ENCODE data around the gene KRT7.
A peak's percentile ranks its signal among the peaks of the same experiment; 100 is the strongest.
"Not testable (repeated sequence)": the region's sequence is repeated elsewhere in the genome, so short reads cannot be mapped to it uniquely, and the experiment has no call there.

KRT7 gene

DNA sequence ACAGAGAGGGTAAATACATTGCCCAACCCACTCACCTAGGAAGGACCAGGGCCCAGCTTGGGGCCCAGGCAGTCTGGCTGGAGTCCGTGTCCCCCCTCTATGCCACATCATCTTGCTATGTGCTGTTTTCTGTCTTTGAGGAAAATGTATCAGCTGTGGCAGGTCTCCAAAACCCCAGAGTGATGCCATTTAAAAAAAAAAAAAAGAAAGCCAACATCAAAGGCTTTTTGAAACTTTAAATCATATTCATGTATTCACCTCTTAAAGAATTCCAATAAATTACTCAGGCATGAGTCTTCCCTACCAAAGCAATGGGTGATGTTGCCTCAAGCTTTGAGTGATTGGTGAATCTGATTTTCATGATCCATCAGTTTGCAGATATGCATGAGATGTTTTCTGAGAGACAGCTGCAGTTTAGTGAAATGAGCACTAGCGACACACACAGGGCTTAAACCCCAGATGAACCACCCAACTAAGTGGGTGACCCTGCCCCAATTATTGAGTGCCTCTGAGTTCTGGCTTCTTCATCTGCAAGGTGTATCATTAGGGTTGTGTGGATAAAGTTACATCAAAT, 52.2 kb downstream of the KRT7 start:
- Histone ChIP-seq H2AFZ (ENCODE audit: low read length) (no peak overlapping the region), H3K9me3 (ENCODE audit: insufficient read depth, low read depth, low read length) (no peaks in the 10 kb centered on the region), H3K9me2 (replicated peaks; ENCODE audit: low read depth, low read length) (no peaks in the 10 kb centered on the region), H3K4me2 (ENCODE audit: low read depth, low read length, poor library complexity, severe bottlenecking) (peak overlapping the region; percentile 27), H3K79me2 (ENCODE audit: insufficient read depth, low read length) (no peaks in the 10 kb centered on the region), H3F3A (ENCODE audit: low read depth) (no peaks in the 10 kb centered on the region), H4K20me1 (ENCODE audit: insufficient read depth, low read length, poor library complexity, severe bottlenecking) (no peaks in the 10 kb centered on the region), H3K4me3 (ENCODE audit: low read length, poor library complexity, severe bottlenecking) (no peak overlapping the region), H3K27me3 (ENCODE audit: insufficient read depth, low read length, poor library complexity, severe bottlenecking) (no peaks in the 10 kb centered on the region), H3K9ac (ENCODE audit: low read depth, low read length, poor library complexity, severe bottlenecking) (no peak overlapping the region), H3K4me1 (ENCODE audit: insufficient read depth, low read length, poor library complexity, severe bottlenecking) (peaks cover 36% of the 10 kb centered on the region), H3K36me3 (ENCODE audit: insufficient read depth, low read length) (no peaks in the 10 kb centered on the region)
- TF ChIP-seq, protein P1, sequence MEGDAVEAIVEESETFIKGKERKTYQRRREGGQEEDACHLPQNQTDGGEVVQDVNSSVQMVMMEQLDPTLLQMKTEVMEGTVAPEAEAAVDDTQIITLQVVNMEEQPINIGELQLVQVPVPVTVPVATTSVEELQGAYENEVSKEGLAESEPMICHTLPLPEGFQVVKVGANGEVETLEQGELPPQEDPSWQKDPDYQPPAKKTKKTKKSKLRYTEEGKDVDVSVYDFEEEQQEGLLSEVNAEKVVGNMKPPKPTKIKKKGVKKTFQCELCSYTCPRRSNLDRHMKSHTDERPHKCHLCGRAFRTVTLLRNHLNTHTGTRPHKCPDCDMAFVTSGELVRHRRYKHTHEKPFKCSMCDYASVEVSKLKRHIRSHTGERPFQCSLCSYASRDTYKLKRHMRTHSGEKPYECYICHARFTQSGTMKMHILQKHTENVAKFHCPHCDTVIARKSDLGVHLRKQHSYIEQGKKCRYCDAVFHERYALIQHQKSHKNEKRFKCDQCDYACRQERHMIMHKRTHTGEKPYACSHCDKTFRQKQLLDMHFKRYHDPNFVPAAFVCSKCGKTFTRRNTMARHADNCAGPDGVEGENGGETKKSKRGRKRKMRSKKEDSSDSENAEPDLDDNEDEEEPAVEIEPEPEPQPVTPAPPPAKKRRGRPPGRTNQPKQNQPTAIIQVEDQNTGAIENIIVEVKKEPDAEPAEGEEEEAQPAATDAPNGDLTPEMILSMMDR (conservative IDR thresholded peaks at IDR 0.05; ENCODE audit: low read length): no peak
- no peak for TF ChIP-seq EZH2phosphoT487 (IDR thresholded peaks at IDR 0.05; ENCODE audit: borderline replicate concordance)

DNA sequence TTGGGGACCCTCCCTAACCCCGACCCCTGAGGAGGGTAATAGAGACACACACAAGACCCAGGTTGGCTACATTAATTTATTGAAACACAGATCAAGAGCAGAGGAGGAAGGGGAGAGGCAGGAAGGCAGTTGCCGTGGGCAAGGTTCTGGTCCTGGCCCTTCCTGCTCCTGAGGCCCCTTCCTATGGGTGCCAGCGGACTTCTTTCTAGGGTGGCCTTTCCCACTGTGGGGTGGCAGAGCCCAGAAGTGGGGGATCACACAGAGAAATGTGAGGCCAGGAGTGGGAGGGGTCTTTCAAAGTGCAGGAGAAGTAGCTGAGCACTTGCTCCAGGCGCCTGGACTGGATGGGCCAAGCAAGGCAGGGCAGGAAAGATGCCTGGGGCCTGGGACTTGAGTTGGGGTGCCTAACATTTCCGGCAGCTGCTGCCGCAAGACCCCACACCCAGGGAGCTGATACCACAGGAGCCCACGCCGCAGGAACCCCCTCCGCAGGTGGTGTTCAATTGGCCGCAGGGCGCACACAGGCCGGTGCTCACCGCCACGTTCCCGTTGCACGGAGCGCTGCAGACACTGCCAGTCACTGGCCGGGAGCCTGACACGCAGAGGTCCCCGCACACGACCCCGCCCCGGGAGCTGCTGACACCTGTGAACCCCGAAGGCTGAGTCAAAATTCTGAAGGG, 52.9 kb downstream of the KRT7 start:
- H3F3A ChIP-seq (ENCODE audit: low read depth): no peaks in the 10 kb centered on the region
- no peaks in the 10 kb centered on the region for H3K27me3 ChIP-seq (ENCODE audit: insufficient read depth, low read length, poor library complexity, severe bottlenecking)
- H2AFZ ChIP-seq (ENCODE audit: low read length): no peak overlapping the region
- no peak overlapping the region for H3K4me3 ChIP-seq (ENCODE audit: low read length, poor library complexity, severe bottlenecking)
- H3K9me2 ChIP-seq (replicated peaks; ENCODE audit: low read depth, low read length): no peaks in the 10 kb centered on the region
- H3K9me3 ChIP-seq (ENCODE audit: insufficient read depth, low read depth, low read length): no peaks in the 10 kb centered on the region
- H3K36me3 ChIP-seq (ENCODE audit: insufficient read depth, low read length): no peaks in the 10 kb centered on the region
- peaks cover 36% of the 10 kb centered on the region for H3K4me1 ChIP-seq (ENCODE audit: insufficient read depth, low read length, poor library complexity, severe bottlenecking)
- no peaks in the 10 kb centered on the region for H3K79me2 ChIP-seq (ENCODE audit: insufficient read depth, low read length)
- H3K4me2 ChIP-seq (ENCODE audit: low read depth, low read length, poor library complexity, severe bottlenecking): peak overlapping the region; percentile 27
- TF ChIP-seq EZH2phosphoT487 (IDR thresholded peaks at IDR 0.05; ENCODE audit: borderline replicate concordance): no peak
- TF ChIP-seq, protein P1 (conservative IDR thresholded peaks at IDR 0.05; ENCODE audit: low read length): no peak
- H3K9ac ChIP-seq (ENCODE audit: low read depth, low read length, poor library complexity, severe bottlenecking): no peak overlapping the region
- H4K20me1 ChIP-seq (ENCODE audit: insufficient read depth, low read length, poor library complexity, severe bottlenecking): no peaks in the 10 kb centered on the region

DNA sequence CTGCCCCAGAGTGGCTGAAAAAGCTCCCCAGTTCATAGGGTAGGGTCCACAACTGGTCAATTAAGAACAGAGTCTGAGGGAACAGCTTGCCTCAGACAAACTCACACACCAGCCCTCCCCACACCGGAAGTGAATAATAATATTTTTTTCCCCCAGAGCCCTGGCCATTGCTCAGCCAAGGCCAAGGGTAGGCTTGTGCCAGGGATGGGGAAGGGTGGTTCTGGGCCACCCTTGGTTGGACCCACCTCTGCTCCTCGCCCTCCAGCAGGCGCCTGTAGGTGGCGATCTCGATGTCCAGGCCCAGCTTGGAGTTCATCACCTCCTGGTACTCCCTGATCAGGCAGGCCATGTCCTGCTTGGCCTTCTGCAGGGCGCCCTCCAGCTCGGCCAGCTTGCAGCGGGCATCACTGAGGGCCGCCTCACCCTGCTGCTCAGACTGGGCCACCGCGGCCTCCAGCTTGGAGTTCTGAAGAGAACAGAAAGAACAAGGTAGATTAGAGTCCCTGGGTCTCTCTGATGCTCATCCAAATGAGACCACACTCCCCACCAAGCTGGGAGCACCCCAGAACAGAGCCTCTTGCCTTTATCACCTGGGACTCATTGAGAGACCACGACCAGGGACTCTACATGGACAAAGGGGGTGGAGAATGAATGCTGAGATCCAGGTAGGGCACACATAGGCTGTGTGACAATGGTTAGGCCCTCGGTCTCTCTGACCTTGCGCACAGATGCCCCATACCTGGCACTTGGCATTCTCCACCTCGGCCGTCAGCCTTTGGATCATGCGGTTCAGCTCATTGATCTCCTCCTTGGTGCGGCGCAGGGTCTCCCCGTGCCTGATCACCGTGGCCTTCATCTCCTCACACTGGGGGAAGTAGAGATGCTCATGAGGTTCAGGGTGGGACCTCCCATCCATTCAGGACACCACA, 54.1 kb downstream of the KRT7 start:
- TF ChIP-seq, protein P1 (conservative IDR thresholded peaks at IDR 0.05; ENCODE audit: low read length): peak; percentile 55
- not testable (repeated sequence) for H4K20me1 ChIP-seq (ENCODE audit: insufficient read depth, low read length, poor library complexity, severe bottlenecking); H3K9me2 ChIP-seq (replicated peaks; ENCODE audit: low read depth, low read length); H3K9ac ChIP-seq (ENCODE audit: low read depth, low read length, poor library complexity, severe bottlenecking); H3K79me2 ChIP-seq (ENCODE audit: insufficient read depth, low read length); H3K9me3 ChIP-seq (ENCODE audit: insufficient read depth, low read depth, low read length); H3K4me3 ChIP-seq (ENCODE audit: low read length, poor library complexity, severe bottlenecking); H3K27me3 ChIP-seq (ENCODE audit: insufficient read depth, low read length, poor library complexity, severe bottlenecking); H2AFZ ChIP-seq (ENCODE audit: low read length); H3K36me3 ChIP-seq (ENCODE audit: insufficient read depth, low read length); H3F3A ChIP-seq (ENCODE audit: low read depth)
- H3K4me1 ChIP-seq (ENCODE audit: insufficient read depth, low read length, poor library complexity, severe bottlenecking): peaks cover 36% of the 10 kb centered on the region
- H3K4me2 ChIP-seq (ENCODE audit: low read depth, low read length, poor library complexity, severe bottlenecking): peak overlapping the region; percentile 88

DNA sequence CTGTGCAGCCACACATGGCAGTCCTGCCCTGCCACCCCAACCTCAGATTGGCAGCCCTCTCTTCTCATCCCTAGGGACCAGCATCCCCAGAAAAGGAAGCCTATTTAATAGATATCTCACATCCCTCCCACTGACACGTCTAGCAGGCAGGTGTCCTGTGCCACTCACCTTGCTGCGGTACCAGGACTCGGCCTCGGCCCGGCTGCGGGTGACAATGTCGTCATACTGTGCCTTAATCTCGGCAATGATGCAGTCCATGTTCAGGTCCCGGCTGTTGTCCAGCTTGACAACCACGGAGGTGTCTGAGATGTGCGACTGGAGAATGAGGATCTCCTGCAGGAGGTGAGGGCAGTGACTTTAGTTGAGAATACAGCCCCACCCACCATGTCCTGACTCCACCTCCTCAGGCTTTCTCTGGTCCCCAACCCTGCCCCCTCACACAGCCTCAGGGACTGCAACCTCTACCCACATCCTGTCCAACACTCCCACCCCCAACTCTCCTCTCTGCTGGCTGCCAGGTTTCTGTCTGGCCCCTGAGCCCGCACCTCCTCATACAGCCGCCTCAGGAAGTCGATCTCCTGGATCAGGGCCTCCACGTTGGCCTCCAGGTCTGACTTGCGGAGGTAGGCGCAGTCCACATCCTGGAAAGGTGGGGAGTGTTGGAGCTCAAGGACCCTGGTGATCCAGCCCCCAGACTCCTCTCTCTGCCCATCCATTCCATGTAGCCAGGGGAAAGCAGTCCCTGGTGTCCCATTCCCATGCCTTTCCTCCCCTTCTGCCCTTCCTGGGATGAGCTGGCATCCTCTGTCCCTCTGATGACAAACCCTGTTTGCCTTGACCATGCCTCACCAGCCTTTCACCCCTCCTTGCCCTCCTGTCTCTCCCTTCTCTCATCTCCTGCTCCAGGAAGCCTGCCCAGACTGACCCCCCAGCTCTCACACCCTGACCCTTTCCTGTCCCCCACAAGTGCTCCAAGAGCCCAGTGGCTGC, 55.1 kb downstream of the KRT7 start:
- H3K9me3 ChIP-seq (ENCODE audit: insufficient read depth, low read depth, low read length); H2AFZ ChIP-seq (ENCODE audit: low read length); H3K36me3 ChIP-seq (ENCODE audit: insufficient read depth, low read length); H3K9me2 ChIP-seq (replicated peaks; ENCODE audit: low read depth, low read length); H3K79me2 ChIP-seq (ENCODE audit: insufficient read depth, low read length); H3K27me3 ChIP-seq (ENCODE audit: insufficient read depth, low read length, poor library complexity, severe bottlenecking); H4K20me1 ChIP-seq (ENCODE audit: insufficient read depth, low read length, poor library complexity, severe bottlenecking); H3F3A ChIP-seq (ENCODE audit: low read depth): not testable (repeated sequence)
- Histone ChIP-seq H3K9ac (ENCODE audit: low read depth, low read length, poor library complexity, severe bottlenecking) (peak overlapping the region; percentile 72), H3K4me1 (ENCODE audit: insufficient read depth, low read length, poor library complexity, severe bottlenecking) (peaks cover 36% of the 10 kb centered on the region), H3K4me2 (ENCODE audit: low read depth, low read length, poor library complexity, severe bottlenecking) (peak overlapping the region; percentile 88), H3K4me3 (ENCODE audit: low read length, poor library complexity, severe bottlenecking) (peak overlapping the region; percentile 57)

All from Loucy (cell line).